Smooth muscle cell (in vitro differentiated cells): Measurements from ENCODE around the gene CLEC2B. TPM values are rescaled to one million over a fixed set of nuclear protein-coding genes. Genes with fewer than 3 reads are reported as not detected.

ENCODE experiments used
- DNase-seq: peaks from one replicate; lab custom pipeline; 2025; ENCODE audit not compliant: unreplicated experiment; lab: John Stamatoyannopoulos, UW
- H2AFZ ChIP-seq: fragments of 200-600 bp; sonication (generic); 2 replicates; pipeline ENCODE4 v1.6.0; 2016; ENCODE audit warnings: antibody characterized with exemption, low read depth, mild to moderate bottlenecking
- H3F3A ChIP-seq: fragments of 200-600 bp; sonication (generic); 2 replicates; pipeline ENCODE4 v1.6.0; 2017; ENCODE audit warnings: antibody characterized with exemption, low read depth
- H3K27ac ChIP-seq: fragments of 200-600 bp; sonication (generic); 2 replicates; pipeline ENCODE4 v1.5.1; 2016; ENCODE audit warnings: low read depth, mild to moderate bottlenecking
- H3K27me3 ChIP-seq: fragments of 200-600 bp; sonication (generic); 2 replicates; pipeline ENCODE4 v1.6.1; 2016; ENCODE audit warnings: low read depth, mild to moderate bottlenecking
- H3K36me3 ChIP-seq: fragments of 200-600 bp; sonication (generic); 2 replicates; pipeline ENCODE4 v1.5.1; 2016; ENCODE audit warnings: low read depth
- H3K4me1 ChIP-seq: fragments of 200-600 bp; sonication (generic); 2 replicates; pipeline ENCODE4 v1.5.1; 2016; ENCODE audit warnings: low read depth
- H3K4me2 ChIP-seq: fragments of 200-600 bp; sonication (generic); 2 replicates; pipeline ENCODE4 v1.6.0; 2016; ENCODE audit warnings: mild to moderate bottlenecking
- H3K4me3 ChIP-seq: fragments of 200-600 bp; sonication (generic); 2 replicates; pipeline ENCODE4 v1.5.1; 2016; ENCODE audit warnings: mild to moderate bottlenecking
- H3K79me2 ChIP-seq: fragments of 200-600 bp; sonication (generic); 2 replicates; pipeline ENCODE4 v1.6.0; 2016; ENCODE audit warnings: low read depth, mild to moderate bottlenecking
- H3K9ac ChIP-seq: fragments of 200-600 bp; sonication (generic); 2 replicates; pipeline ENCODE4 v1.6.0; 2016; ENCODE audit warnings: low read depth
- H3K9me3 ChIP-seq: fragments of 200-600 bp; sonication (generic); replicated peaks from 2 replicates; pipeline ENCODE4 v1.5.1; 2016; ENCODE audit warnings: low read depth
- H4K20me1 ChIP-seq: fragments of 200-600 bp; sonication (generic); 2 replicates; pipeline ENCODE4 v1.6.0; 2016; ENCODE audit warnings: low read depth
- CTCF ChIP-seq: fragments of 200-600 bp; sonication (generic); IDR thresholded peaks from 2 replicates; pipeline ENCODE4 v1.5.1; 2017; ENCODE audit warnings: borderline replicate concordance, mild to moderate bottlenecking, antibody characterized with exemption; ENCODE audit not compliant: insufficient read depth, poor library complexity, severe bottlenecking
- WGBS: methylation state at CpG from one replicate; pipeline ENCODE4 v1.1.7; 2016; ENCODE audit warnings: low lambda C conversion rate; 5-methylcytosine and 5-hydroxymethylcytosine counted together
- polyA plus RNA-seq: library from polyadenylated mRNA; unstranded; fragments of >200 nt; fragmentation: Nextera tagmentation; extraction: Ambion mirVana; gene quantifications from 2 replicates; pipeline ENCODE4 v1.2.1, GENCODE V29; 2016
- total RNA-seq: library from RNA; depleted of rRNA; stranded (reverse); fragments of >200 nt; gene quantifications from 2 replicates; pipeline ENCODE4 v1.2.3, GENCODE V29; 2014

Gene CLEC2B
- total and polyA plus RNA-seq, 2 experiments from 2014 or later, result 12.0 to 13.6 TPM

GRCh38 chr12:9843407-9843806 lies 25.7 kb downstream of the CLEC2B start:
- Histone ChIP-seq H3K27me3 (no peaks in the 10 kb centered on the region), H3K4me1 (no peaks in the 10 kb centered on the region), H3K9me3 (no peaks in the 10 kb centered on the region), H3K36me3 (no peaks in the 10 kb centered on the region), H3K4me3 (no peak overlapping the region), H2AFZ (no peak overlapping the region), H3K79me2 (no peaks in the 10 kb centered on the region), H3K4me2 (no peak overlapping the region), H3K27ac (no peak overlapping the region), H3F3A (no peaks in the 10 kb centered on the region), H3K9ac (no peak overlapping the region), H4K20me1 (no peaks in the 10 kb centered on the region)
- TF ChIP-seq CTCF, result no peak
- no peak for DNase-seq
- 74% methylated on average over 3 of the region's 3 CpGs for WGBS

- Histone ChIP-seq H3K79me2 (no peaks in the 10 kb centered on the region), H4K20me1 (no peaks in the 10 kb centered on the region), H3K4me3 (no peak overlapping the region), H3K4me2 (no peak overlapping the region), H3K27ac (no peak overlapping the region), H3K9ac (no peak overlapping the region), H3K36me3 (no peaks in the 10 kb centered on the region), H3K4me1 (no peaks in the 10 kb centered on the region), H3K27me3 (no peaks in the 10 kb centered on the region), H3K9me3 (no peaks in the 10 kb centered on the region), H3F3A (no peaks in the 10 kb centered on the region), H2AFZ (no peak overlapping the region)
- no peak for DNase-seq
- WGBS, result 81% methylated on average over 3 of the region's 3 CpGs
- no peak for TF ChIP-seq CTCF
Measured at GRCh38 chr12:9831720-9832119, 37.4 kb downstream of the CLEC2B start.

- Histone ChIP-seq H3F3A (no peaks in the 10 kb centered on the region), H4K20me1 (no peaks in the 10 kb centered on the region), H3K27me3 (no peaks in the 10 kb centered on the region), H3K36me3 (no peaks in the 10 kb centered on the region), H2AFZ (peak overlapping the region; percentile 77), H3K27ac (no peak overlapping the region), H3K79me2 (no peaks in the 10 kb centered on the region), H3K4me2 (no peak overlapping the region), H3K4me1 (no peaks in the 10 kb centered on the region), H3K9ac (no peak overlapping the region), H3K4me3 (no peak overlapping the region), H3K9me3 (no peaks in the 10 kb centered on the region)
- WGBS, result 82% methylated on average over 5 of the region's 5 CpGs
- no peak for TF ChIP-seq CTCF
- no peak for DNase-seq
Measured at GRCh38 chr12:9829982-9830381, 39.2 kb downstream of the CLEC2B start.

GRCh38 chr12:9829483-9829882 lies 39.7 kb downstream of the CLEC2B start:
- TF ChIP-seq CTCF, result no peak
- WGBS, result 92% methylated on average over 3 of the region's 3 CpGs
- H3F3A ChIP-seq, result no peaks in the 10 kb centered on the region
- no peaks in the 10 kb centered on the region for H4K20me1 ChIP-seq
- no peak overlapping the region for H3K4me3 ChIP-seq
- no peak overlapping the region for H3K9ac ChIP-seq
- no peaks in the 10 kb centered on the region for H3K27me3 ChIP-seq
- no peak overlapping the region for H2AFZ ChIP-seq
- no peaks in the 10 kb centered on the region for H3K9me3 ChIP-seq
- no peaks in the 10 kb centered on the region for H3K36me3 ChIP-seq
- no peak overlapping the region for H3K27ac ChIP-seq
- H3K4me1 ChIP-seq, result no peaks in the 10 kb centered on the region
- DNase-seq, result no peak
- no peak overlapping the region for H3K4me2 ChIP-seq
- no peaks in the 10 kb centered on the region for H3K79me2 ChIP-seq
